Body of pancreas (tissue), 4 donors: ENCODE data around the gene ENTPD2.

ENCODE experiments used
- CTCF ChIP-seq, 7 experiments: fragments of 450-650 bp in 4 of 7; fragments of 200-600 bp in 3 of 7; sonication (generic) in 3 of 7; IDR thresholded peaks; one replicate each; pipeline ENCODE4 v1.5.1; 2016 to 2019; ENCODE audit warnings: antibody characterized with exemption in 7 of 7
- POLR2A ChIP-seq, 3 donors: fragments of 450-650 bp; IDR thresholded peaks; one replicate each; pipeline ENCODE4 v1.6.1; 2016; ENCODE audit warnings: antibody characterized with exemption in 3 of 3, mild to moderate bottlenecking in 2 of 3

GRCh38 chr9:137080260-137081122 is 26.6 kb upstream of the ENTPD2 start:
- TF ChIP-seq POLR2A (IDR thresholded peaks at IDR 0.05) (no peak), CTCF (IDR thresholded peaks at IDR 0.05) (no peak)
